HG03558 (cell line): ENCODE results near the gene ZNF423.

Experiments used
- ATAC-seq: cut with Tn5 transposase; IDR thresholded peaks from one replicate; pipeline ENCODE4 v1.9.1; 2021; ENCODE audit warnings: moderate number of reproducible peaks; ENCODE audit not compliant: unreplicated experiment; ENCODE audit errors: extremely low read depth

ZNF423 gene

GRCh38 chr16:49461517-49461951, 394.4 kb downstream of the ZNF423 start:
- no peak for ATAC-seq

DNA sequence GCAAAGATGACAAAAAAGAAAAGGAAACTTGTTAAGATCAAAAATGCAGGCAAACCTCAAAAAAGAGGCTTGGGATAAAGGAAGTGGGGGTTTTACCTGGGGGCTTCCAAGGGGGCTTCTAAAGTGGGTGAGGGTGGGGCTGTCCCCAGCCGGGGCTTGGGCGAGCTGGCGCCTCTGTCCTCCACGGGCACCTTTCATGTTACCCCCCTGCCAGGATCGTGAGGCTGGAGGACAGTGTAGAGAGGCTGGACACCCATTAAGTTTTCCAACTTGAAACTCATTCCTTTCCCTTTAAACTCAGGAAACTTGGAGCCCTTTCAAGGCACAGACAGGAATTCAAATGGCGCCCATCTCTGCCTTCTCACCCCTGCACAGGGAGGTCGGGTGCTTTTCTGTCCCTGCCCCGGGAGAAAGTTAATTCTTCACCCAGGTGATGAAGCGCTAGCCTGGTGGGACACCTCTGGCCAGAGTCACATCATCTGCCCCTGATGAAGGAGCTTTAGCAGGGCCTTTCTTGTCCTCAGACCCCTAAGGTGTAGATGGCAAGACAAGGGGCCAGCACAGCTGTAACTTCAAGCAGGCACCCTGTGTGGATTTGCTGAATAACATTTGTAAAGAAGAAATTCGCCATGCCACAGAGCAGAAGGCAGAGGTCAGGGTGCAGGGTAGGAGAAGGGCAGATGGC, 395.0 kb downstream of the ZNF423 start:
- ATAC-seq, result no peak

DNA sequence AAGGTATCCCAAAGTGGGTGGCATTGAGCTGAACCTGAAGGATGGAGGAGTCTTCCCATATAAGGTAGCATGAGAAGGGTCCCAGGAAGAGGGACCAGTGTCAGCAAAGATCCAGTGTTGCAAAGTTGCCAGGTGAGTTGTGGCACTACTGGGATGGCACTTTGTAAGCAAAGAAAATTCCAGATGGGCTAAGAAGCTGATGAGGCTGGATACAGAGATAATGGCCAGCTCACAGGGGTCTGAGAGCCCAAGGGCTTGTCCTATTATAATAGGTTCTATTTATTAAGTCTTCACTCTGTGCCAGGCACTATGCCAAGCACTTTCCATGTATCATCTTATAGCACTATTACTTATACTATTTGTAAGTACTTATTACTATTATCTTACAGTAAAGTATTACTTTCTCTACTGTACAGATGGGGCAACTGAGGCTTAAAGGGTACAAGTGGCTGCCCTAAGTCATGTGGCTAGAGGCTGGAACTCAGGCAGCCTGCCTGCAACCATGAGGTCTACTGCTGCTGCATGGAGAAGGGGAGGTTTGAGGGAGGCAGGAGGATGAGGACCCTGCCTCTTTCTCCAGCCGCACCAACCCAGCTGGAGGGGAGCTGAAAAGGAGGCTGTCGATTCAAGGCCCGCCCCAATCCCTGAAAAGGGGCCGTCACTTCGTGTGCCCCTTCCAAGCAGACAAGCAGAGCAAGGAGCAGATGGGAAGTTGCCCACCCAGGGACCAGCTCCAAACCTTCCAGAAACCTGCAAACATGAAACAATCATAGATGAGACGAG, 395.8 kb downstream of the ZNF423 start:
- no peak for ATAC-seq

- ATAC-seq, result no peak
These were observed 397.1 kb downstream of the ZNF423 start for GRCh38 chr16:49458656-49459445.

- ATAC-seq, result no peak
These were observed 397.7 kb downstream of the ZNF423 start for GRCh38 chr16:49458243-49458642.

GRCh38 chr16:49457196-49457595, 398.7 kb downstream of the ZNF423 start:
- ATAC-seq, result no peak

DNA sequence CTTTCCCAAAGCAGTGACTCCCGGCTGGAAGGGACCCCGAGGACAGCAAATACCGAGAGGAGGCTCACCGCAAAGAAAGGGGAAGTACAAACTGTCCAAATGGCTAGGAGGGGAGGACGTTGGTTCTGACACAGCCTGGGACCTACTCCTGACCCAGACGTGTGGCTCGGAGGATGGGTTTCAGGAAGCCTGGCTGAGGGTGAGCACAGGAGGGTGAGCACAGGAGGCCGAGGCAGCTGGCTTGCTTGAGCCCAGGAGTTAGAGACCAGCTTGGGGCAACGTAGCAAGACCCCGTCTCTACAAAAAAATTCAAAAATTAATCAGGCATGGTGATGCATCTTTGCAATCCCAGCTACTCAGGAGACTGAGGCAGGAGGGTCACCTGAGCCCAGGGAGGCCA, 399.1 kb downstream of the ZNF423 start:
- ATAC-seq, result no peak

GRCh38 chr16:49455991-49456745, 399.7 kb downstream of the ZNF423 start:
- ATAC-seq, result no peak

DNA sequence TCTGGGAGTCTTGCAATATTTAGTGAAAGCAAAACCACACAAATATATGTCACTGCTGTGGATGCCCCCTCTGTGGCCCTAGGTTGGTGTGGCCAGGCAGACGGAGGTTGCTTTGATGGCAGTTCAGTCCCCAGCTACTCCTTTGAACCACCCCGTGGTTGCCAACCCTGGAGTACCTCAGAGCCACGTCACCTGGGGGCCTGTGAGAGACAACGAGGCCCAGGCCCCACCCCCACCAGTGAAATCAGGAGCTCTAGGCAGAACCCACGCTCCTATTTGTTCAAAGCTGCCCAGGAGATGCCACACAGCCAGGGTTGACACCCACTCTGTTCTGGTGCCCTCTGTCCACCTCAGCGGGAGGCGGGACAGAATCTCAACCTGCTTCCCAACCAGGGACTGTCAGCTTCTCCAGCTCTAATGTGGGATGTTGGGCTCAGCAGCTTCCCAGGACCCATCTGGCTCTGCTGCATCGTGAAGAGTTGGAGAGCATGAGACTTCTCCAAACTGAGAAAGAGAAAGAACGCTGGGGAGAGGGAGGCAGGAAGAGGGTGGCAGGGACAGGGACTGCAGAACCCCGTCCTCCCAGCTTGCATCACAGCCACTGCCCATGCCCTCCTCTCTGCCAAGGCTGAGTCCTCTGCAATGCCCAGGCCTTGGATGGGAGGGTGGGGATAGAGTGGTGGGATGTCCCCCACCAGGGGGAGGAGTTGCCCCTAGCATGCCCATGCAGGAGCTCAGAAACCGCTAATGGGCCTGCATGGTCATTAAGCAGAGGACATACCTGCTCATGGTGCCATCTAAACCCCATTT, 400.5 kb downstream of the ZNF423 start:
- ATAC-seq, result no peak

- no peak for ATAC-seq
These were observed 401.3 kb downstream of the ZNF423 start for GRCh38 chr16:49454426-49455180.

GRCh38 chr16:49453983-49454382, 401.9 kb downstream of the ZNF423 start:
- no peak for ATAC-seq

- ATAC-seq, result no peak
These were observed 402.9 kb downstream of the ZNF423 start for GRCh38 chr16:49453021-49453420.

- no peak for ATAC-seq
These were observed 403.3 kb downstream of the ZNF423 start for GRCh38 chr16:49452578-49452977.

GRCh38 chr16:49452108-49452507, 403.8 kb downstream of the ZNF423 start:
- no peak for ATAC-seq

GRCh38 chr16:49446805-49447204, 409.1 kb downstream of the ZNF423 start:
- ATAC-seq, result no peak

GRCh38 chr16:49443576-49443975, 412.3 kb downstream of the ZNF423 start:
- no peak for ATAC-seq

GRCh38 chr16:49442805-49443204, 413.1 kb downstream of the ZNF423 start:
- no peak for ATAC-seq

- ATAC-seq, result peak; percentile 94
These were observed 414.5 kb downstream of the ZNF423 start for GRCh38 chr16:49441366-49441780.
